HFFc6 (cell line): Measurements from ENCODE around the gene CENPC. TPM values are rescaled to one million over a fixed set of nuclear protein-coding genes. Genes with fewer than 3 reads are reported as not detected.

Source experiments
- DNase-seq: peaks from one replicate; pipeline ENCODE4 v3.0.0-alpha.2; 2018
- H3K27ac Mint-ChIP-seq: 2 replicates; pipeline ENCODE4 v1.8.0; 2020; ENCODE audit warnings: mild to moderate bottlenecking, mixed read lengths
- H3K27me3 Mint-ChIP-seq: 2 replicates; pipeline ENCODE4 v1.8.0; 2021; ENCODE audit warnings: mild to moderate bottlenecking, moderate library complexity, mixed read lengths; ENCODE audit not compliant: insufficient read depth
- H3K36me3 Mint-ChIP-seq: 2 replicates; pipeline ENCODE4 v1.8.0; 2021; ENCODE audit warnings: low read depth, mixed read lengths
- H3K4me1 Mint-ChIP-seq: 2 replicates; pipeline ENCODE4 v1.8.0; 2020; ENCODE audit warnings: low read depth, mixed read lengths
- H3K4me3 Mint-ChIP-seq: 2 replicates; pipeline ENCODE4 v1.8.0; 2020; ENCODE audit warnings: mild to moderate bottlenecking, moderate library complexity, mixed read lengths
- H3K9me3 Mint-ChIP-seq: 2 replicates; pipeline ENCODE4 v1.8.0; 2020; ENCODE audit warnings: mild to moderate bottlenecking, mixed read lengths
- CTCF ChIP-seq: fragments of 200-600 bp; sonication (generic); IDR thresholded peaks from 2 replicates; pipeline ENCODE4 v1.5.0; 2021; ENCODE audit warnings: antibody characterized with exemption, mild to moderate bottlenecking
- total RNA-seq, 6 experiments: library from RNA; stranded (reverse); fragmentation: NEBNext Ultra II Directional; extraction: Animal tissue kit (Norgen Biotek cat#: 25700); gene quantifications; 2 replicates in 1 of 6; 3 replicates in 5 of 6; pipeline ENCODE4 v1.2.3, GENCODE V29; 2021

CENPC gene
- total RNA-seq, 6 experiments from 2014 or later: 8.0 to 9.4 (median 9.0) TPM

- H3K4me1 Mint-ChIP-seq: no peaks in the 10 kb centered on the region
- no peaks in the 10 kb centered on the region for H3K36me3 Mint-ChIP-seq
- no peak for TF ChIP-seq CTCF
- H3K9me3 Mint-ChIP-seq: no peaks in the 10 kb centered on the region
- H3K27ac Mint-ChIP-seq: no peak overlapping the region
- DNase-seq: no peak
- H3K27me3 Mint-ChIP-seq: peaks cover 11% of the 10 kb centered on the region; the same call in 1 of the 2 replicates
- H3K4me3 Mint-ChIP-seq: no peak overlapping the region
These were observed 27.9 kb upstream of the CENPC start for GRCh38 chr4:67573193-67573592.

GRCh38 chr4:67571975-67572374 is 26.7 kb upstream of the CENPC start:
- H3K4me1 Mint-ChIP-seq: no peaks in the 10 kb centered on the region
- H3K4me3 Mint-ChIP-seq: no peak overlapping the region
- no peaks in the 10 kb centered on the region for H3K9me3 Mint-ChIP-seq
- no peak overlapping the region for H3K27ac Mint-ChIP-seq
- H3K27me3 Mint-ChIP-seq: peaks cover 10% of the 10 kb centered on the region; the same call in 1 of the 2 replicates
- no peaks in the 10 kb centered on the region for H3K36me3 Mint-ChIP-seq
- TF ChIP-seq CTCF: no peak
- no peak for DNase-seq

GRCh38 chr4:67570537-67570936 is 25.2 kb upstream of the CENPC start:
- H3K27me3 Mint-ChIP-seq: peaks cover 5% of the 10 kb centered on the region; the same call in 1 of the 2 replicates

GRCh38 chr4:67568820-67569219 is 23.5 kb upstream of the CENPC start:
- H3K4me3 Mint-ChIP-seq: no peak overlapping the region
- DNase-seq: no peak

More at GRCh38 chr4:67570537-67570936, 25.2 kb upstream of the CENPC start:
- no peak for DNase-seq
- Mint-ChIP-seq H3K36me3 (no peaks in the 10 kb centered on the region), H3K27ac (no peak overlapping the region), H3K9me3 (no peaks in the 10 kb centered on the region), H3K4me1 (no peaks in the 10 kb centered on the region), H3K4me3 (no peak overlapping the region)
- TF ChIP-seq CTCF: no peak

GRCh38 chr4:67566335-67566734 is 21.0 kb upstream of the CENPC start:
- H3K27me3 Mint-ChIP-seq: no peaks in the 10 kb centered on the region
- no peak for DNase-seq
- H3K27ac Mint-ChIP-seq: no peak overlapping the region
- H3K36me3 Mint-ChIP-seq: no peaks in the 10 kb centered on the region
- no peak overlapping the region for H3K4me3 Mint-ChIP-seq
- H3K4me1 Mint-ChIP-seq: no peaks in the 10 kb centered on the region
- no peak for TF ChIP-seq CTCF
- H3K9me3 Mint-ChIP-seq: no peaks in the 10 kb centered on the region

More at GRCh38 chr4:67568820-67569219, 23.5 kb upstream of the CENPC start:
- Mint-ChIP-seq H3K27ac (no peak overlapping the region), H3K27me3 (peaks cover 4% of the 10 kb centered on the region; the same call in 1 of the 2 replicates), H3K9me3 (no peaks in the 10 kb centered on the region), H3K4me1 (no peaks in the 10 kb centered on the region), H3K36me3 (no peaks in the 10 kb centered on the region)
- no peak for TF ChIP-seq CTCF

GRCh38 chr4:67565284-67565683 is 20.0 kb upstream of the CENPC start:
- H3K27me3 Mint-ChIP-seq: peaks cover 4% of the 10 kb centered on the region; the same call in 1 of the 2 replicates
- H3K4me1 Mint-ChIP-seq: no peaks in the 10 kb centered on the region
- H3K9me3 Mint-ChIP-seq: no peaks in the 10 kb centered on the region
- no peaks in the 10 kb centered on the region for H3K36me3 Mint-ChIP-seq
- no peak for DNase-seq
- H3K27ac Mint-ChIP-seq: no peak overlapping the region
- no peak for TF ChIP-seq CTCF
- no peak overlapping the region for H3K4me3 Mint-ChIP-seq
